Natural killer cell treated with Interleukin-12 subunit alpha and Interleukin-12 subunit beta and Interleukin-15 and Interleukin-18, amount 100 ng/mL, for 72 hours (primary cell): ENCODE data around the gene TNMD. TPM values are rescaled to one million over a fixed set of nuclear protein-coding genes. Genes with fewer than 3 reads are reported as not detected.
"Not testable (repeated sequence)": the region's sequence is repeated elsewhere in the genome, so short reads cannot be mapped to it uniquely, and the experiment has no call there.

Experiments used
- ATAC-seq, 2 donors: fragments of 150-1000 bp; cut with Tn5 transposase in 1 of 2; sonication (Bioruptor Pico), chemical (Tn5 transposase) in 1 of 2; 2 replicates each; pipeline ENCODE4 v1.10.0; 2021
- DNase-seq: peaks from one replicate; pipeline ENCODE4 v3.0.0; 2022; ENCODE audit warnings: low spot score
- H3K27ac Mint-ChIP-seq, 2 donors: 1 replicate in 1 of 2; 2 replicates in 1 of 2; pipeline ENCODE4 v1.8.0; 2022; ENCODE audit warnings: mixed read lengths in 2 of 2, mild to moderate bottlenecking in 1 of 2, moderate library complexity in 1 of 2
- H3K27me3 Mint-ChIP-seq, 2 donors: 1 replicate in 1 of 2; 2 replicates in 1 of 2; pipeline ENCODE4 v1.8.0; 2022; ENCODE audit warnings: mixed read lengths in 2 of 2
- H3K36me3 Mint-ChIP-seq: one replicate; pipeline ENCODE4 v1.8.0; 2022; ENCODE audit warnings: mixed read lengths
- H3K4me1 Mint-ChIP-seq, 2 donors: 1 replicate in 1 of 2; 2 replicates in 1 of 2; pipeline ENCODE4 v1.8.0; 2022; ENCODE audit warnings: low read depth in 2 of 2, mixed read lengths in 2 of 2, mild to moderate bottlenecking in 1 of 2
- H3K4me3 Mint-ChIP-seq: one replicate; pipeline ENCODE4 v1.8.0; 2022; ENCODE audit warnings: mixed read lengths
- H3K9me3 Mint-ChIP-seq: 2 replicates; pipeline ENCODE4 v1.8.0; 2022; ENCODE audit warnings: mixed read lengths
- total RNA-seq, 2 donors: library from RNA; stranded (reverse); gene quantifications; one replicate each; pipeline ENCODE4 v1.2.3, GENCODE V29; 2022

Gene TNMD
- total RNA-seq = not detected

DNA sequence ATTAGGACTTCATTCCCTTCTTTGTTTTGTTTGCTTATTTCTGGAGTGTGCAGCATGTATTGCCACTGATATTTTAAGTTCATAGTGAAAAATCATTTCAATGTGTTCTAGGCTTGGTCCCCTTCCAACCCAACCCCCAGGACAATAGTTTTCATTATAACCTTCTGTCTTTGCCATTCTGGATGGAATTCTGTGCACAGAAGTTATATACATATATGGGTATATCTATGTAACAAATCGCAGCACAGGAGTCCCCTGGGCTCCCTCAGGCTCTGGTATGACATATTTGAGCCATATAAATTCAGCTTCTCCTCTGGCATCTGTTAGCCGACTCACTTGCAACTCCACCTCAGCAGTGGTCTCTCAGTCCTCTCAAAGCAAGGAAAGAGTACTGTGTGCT is at the start of gene TNMD:
Gene TNMD (plus strand): TSS at position 326 of the 400 bp plus-strand sequence. CDS start 83 bp downstream, outside the sequence.
- Mint-ChIP-seq H3K9me3 (no peaks in the 10 kb centered on the region), H3K27ac (no peak within 1 kb of the TSS), H3K4me3 (no peak within 1 kb of the TSS), H3K36me3 (peaks cover 5% of the 10 kb centered on the region), H3K27me3 (peaks cover 26% of the 10 kb centered on the region in 2 donors), H3K4me1 (no peaks in the 10 kb centered on the region)
- DNase-seq = no peak
- ATAC-seq = no peak

DNA sequence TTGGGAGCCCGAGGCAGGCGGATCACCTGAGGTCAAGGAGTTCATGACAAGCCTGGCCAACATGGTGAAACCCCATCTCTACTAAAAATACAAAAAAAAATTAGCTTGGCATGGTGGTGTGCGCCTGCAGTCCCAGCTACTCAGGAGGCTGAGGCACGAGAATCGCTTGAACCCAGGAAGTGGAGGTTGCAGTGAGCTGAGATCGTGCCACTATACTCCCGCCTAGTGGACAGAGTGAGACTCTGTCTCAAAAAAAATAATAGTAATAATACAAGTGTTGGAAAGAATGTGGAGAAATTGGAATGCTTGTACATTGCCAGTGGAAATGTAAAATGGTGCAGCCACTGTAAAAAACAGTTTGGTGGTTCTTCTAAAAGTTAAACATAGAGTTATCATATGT is 19.2 kb upstream of the TNMD start:
- DNase-seq, H3K9me3 Mint-ChIP-seq, H3K36me3 Mint-ChIP-seq, H3K27ac Mint-ChIP-seq, ATAC-seq, H3K27me3 Mint-ChIP-seq, H3K4me3 Mint-ChIP-seq, H3K4me1 Mint-ChIP-seq: not testable (repeated sequence)

DNA sequence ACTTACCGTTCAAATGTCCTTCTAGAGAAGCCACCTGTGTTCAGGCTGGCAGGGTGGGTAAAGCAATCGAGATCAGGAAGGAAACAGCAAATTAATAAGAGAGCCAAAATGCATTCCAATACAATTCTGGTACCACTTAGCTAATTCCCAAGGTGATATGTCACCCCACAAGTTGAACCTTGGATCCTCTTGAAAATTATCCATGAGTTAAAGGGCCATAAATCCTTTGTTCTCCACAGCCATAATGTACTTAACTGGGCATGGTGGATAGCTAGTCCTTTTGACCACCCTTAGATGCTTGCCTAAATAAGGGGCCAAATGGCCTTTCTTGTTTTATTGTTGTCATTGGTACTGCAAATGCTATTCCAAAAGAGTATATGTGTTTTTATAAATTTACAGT is 2.0 kb downstream of the TNMD start:
- ATAC-seq (no peak), DNase-seq (no peak)
- H3K4me1 Mint-ChIP-seq = no peaks in the 10 kb centered on the region
- no peak overlapping the region for H3K4me3 Mint-ChIP-seq
- H3K27me3 Mint-ChIP-seq = peaks cover 20 to 25% of the 10 kb centered on the region in 2 donors
- no peak overlapping the region for H3K27ac Mint-ChIP-seq
- H3K9me3 Mint-ChIP-seq = no peaks in the 10 kb centered on the region
- peaks cover 5% of the 10 kb centered on the region for H3K36me3 Mint-ChIP-seq

DNA sequence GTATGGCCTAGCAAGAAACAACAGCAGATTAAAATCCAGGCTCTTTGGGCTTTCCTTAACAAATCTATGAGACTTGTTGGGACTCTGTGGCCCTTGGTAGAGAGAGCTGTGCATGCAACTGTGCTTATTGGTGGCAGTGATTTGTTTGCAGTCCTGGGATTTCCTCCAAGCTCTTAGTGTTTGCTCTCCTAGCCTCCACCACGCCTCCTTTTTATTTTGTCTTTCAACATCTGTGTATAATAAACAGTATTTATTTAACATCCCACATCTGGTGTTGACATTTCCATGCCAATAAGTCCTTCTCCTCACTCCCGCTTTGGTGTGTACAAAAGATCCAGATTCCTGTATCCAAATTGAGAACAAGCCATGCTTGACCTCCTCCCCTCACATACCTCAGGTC is 3.1 kb downstream of the TNMD start:
- Mint-ChIP-seq H3K27me3 (peaks cover 14 to 19% of the 10 kb centered on the region in 2 donors), H3K27ac (no peak overlapping the region), H3K4me1 (no peaks in the 10 kb centered on the region), H3K36me3 (peaks cover 3% of the 10 kb centered on the region), H3K4me3 (no peak overlapping the region), H3K9me3 (no peaks in the 10 kb centered on the region)
- DNase-seq (no peak), ATAC-seq (no peak)

DNA sequence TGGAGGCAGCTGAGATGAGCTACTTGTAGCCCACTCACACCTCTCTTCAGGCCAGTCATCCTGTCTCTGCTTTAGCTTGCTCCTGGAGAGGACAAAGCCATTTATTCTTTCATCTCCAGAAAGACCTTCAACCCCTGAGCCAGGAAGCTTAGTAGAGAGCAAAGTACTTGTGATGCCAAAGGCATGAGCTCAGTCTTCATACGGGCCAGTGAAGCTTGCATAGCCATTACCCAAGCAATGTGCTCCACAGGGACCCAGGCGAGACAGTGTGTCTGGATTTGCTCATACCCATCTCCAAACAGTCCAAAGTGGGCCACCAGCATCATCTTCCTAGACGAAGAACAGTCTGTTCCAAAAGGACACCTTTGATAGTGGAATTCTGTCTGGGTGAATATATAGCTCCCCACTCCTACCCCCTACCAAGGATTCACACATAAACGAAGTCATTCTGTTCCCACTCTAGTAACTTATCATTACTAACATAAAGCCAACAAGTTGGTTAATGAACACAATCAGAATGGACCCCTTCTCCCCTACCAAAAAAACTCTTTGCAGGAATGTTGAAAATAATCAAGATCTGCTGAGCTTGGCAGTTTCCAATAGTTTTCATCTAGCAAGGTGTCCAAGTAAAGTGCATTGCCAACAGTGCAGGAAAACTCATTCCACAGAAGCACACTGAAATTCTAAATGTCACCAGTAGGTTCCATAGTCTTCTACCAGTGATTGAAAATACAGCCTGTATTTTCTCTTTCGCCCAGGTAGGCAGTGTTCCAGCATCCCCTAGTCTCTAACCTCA is 6.7 kb downstream of the TNMD start:
- no peaks in the 10 kb centered on the region for H3K4me1 Mint-ChIP-seq
- H3K4me3 Mint-ChIP-seq = no peak overlapping the region
- H3K27ac Mint-ChIP-seq = no peak overlapping the region
- peaks cover 5 to 11% of the 10 kb centered on the region in 2 donors for H3K27me3 Mint-ChIP-seq
- no peaks in the 10 kb centered on the region for H3K9me3 Mint-ChIP-seq
- no peak for ATAC-seq
- no peak for DNase-seq
- H3K36me3 Mint-ChIP-seq = no peaks in the 10 kb centered on the region

DNA sequence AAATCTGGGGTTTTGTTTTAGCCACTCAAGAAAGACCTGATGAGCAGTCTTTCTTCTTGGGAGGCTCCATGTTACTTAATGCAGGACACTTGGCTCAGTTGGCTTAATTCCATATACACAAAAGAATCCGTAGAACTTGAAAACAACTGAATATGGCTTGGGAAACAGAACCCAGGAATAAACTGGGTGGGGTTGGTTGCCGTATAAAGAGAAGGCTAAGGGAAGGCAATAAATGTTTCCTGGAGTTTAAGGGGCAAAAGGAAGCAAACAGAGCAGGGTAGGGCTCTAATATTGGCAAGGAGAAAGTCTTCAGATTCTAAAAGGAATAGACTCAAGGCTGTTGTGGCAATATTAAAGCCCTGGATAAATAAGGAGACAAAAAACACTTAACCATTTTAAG is 8.4 kb downstream of the TNMD start:
- DNase-seq (no peak), ATAC-seq (no peak)
- no peak overlapping the region for H3K27ac Mint-ChIP-seq
- H3K9me3 Mint-ChIP-seq = no peaks in the 10 kb centered on the region
- H3K4me1 Mint-ChIP-seq = no peaks in the 10 kb centered on the region
- H3K4me3 Mint-ChIP-seq = no peak overlapping the region
- H3K27me3 Mint-ChIP-seq = peaks cover 3 to 12% of the 10 kb centered on the region in 2 donors
- no peaks in the 10 kb centered on the region for H3K36me3 Mint-ChIP-seq

DNA sequence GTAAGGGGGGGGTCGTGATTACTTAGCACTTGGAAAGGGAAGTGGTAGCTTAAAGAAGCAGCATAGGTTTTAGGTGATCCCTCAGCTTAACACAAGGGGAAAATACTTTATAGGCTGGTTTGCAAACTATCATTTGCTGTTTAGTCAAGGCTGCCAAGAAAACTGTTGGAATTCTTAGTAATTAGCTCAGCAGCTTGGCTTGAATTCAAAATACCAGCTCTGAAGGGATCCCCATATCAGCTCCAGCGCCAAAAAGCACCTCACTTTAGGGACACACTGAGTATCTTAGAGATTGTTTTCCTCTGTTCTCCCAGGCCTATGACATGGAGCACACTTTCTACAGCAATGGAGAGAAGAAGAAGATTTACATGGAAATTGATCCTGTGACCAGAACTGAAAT is 8.8 kb downstream of the TNMD start:
- Mint-ChIP-seq H3K36me3 (no peaks in the 10 kb centered on the region), H3K27me3 (peaks cover 0 to 11% of the 10 kb centered on the region in 2 donors), H3K27ac (no peak overlapping the region), H3K4me1 (no peaks in the 10 kb centered on the region), H3K4me3 (no peak overlapping the region), H3K9me3 (no peaks in the 10 kb centered on the region)
- DNase-seq (no peak), ATAC-seq (no peak)

DNA sequence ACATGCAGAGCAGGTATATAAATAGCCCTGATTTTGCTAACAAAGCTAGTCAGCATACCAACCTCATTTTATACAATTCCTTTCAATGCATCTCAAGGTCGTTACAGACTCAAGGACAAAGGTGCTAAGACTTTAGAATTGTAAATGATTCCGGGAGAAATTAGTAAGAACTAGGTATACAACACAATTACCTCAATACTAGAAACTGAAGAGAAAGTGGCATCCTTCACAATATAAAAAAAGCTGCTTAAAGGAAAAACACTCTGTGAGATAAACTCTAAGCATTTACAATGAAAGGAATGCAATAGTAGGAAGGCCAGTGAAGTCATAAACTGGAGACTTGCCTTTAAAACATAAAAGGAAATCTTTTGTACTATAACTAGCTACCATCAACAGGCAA is 11.9 kb downstream of the TNMD start:
- H3K4me1 Mint-ChIP-seq = no peaks in the 10 kb centered on the region
- H3K36me3 Mint-ChIP-seq = no peaks in the 10 kb centered on the region
- DNase-seq (no peak), ATAC-seq (no peak)
- peaks cover 0 to 19% of the 10 kb centered on the region in 2 donors for H3K27me3 Mint-ChIP-seq
- no peaks in the 10 kb centered on the region for H3K9me3 Mint-ChIP-seq
- H3K4me3 Mint-ChIP-seq = no peak overlapping the region
- no peak overlapping the region for H3K27ac Mint-ChIP-seq

DNA sequence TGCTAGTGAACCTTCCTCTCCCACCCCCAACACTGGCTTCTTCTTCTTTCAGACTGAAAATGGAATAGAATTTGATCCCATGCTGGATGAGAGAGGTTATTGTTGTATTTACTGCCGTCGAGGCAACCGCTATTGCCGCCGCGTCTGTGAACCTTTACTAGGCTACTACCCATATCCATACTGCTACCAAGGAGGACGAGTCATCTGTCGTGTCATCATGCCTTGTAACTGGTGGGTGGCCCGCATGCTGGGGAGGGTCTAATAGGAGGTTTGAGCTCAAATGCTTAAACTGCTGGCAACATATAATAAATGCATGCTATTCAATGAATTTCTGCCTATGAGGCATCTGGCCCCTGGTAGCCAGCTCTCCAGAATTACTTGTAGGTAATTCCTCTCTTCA is 14.7 kb downstream of the TNMD start:
- no peaks in the 10 kb centered on the region for H3K9me3 Mint-ChIP-seq
- peaks cover 0 to 21% of the 10 kb centered on the region in 2 donors for H3K27me3 Mint-ChIP-seq
- H3K27ac Mint-ChIP-seq = no peak overlapping the region
- H3K4me1 Mint-ChIP-seq = no peaks in the 10 kb centered on the region
- no peak overlapping the region for H3K4me3 Mint-ChIP-seq
- DNase-seq (no peak), ATAC-seq (no peak)
- H3K36me3 Mint-ChIP-seq = no peaks in the 10 kb centered on the region

DNA sequence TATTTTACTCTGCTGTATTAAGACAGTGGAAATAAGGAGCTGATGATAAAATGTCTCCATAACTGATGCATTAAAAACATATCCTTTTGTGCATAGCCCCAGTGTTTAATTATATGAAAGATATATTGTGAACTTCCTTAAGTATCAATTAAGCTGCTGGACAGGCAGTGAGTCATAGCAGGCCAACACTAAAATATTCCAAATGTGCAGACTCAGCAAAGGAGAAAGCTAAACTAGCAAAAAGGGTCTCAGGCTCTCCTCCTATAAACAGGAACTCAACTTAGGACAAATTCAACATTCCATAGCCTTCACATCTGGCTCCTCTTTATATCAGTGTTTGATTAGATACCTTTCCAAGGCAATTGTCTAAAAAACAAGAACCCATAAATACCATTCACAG is 15.6 kb downstream of the TNMD start:
- no peak for DNase-seq
- H3K27me3 Mint-ChIP-seq = peaks cover 0 to 24% of the 10 kb centered on the region in 2 donors
- ATAC-seq = no peak
- no peaks in the 10 kb centered on the region for H3K4me1 Mint-ChIP-seq
- no peak overlapping the region for H3K27ac Mint-ChIP-seq
- no peak overlapping the region for H3K4me3 Mint-ChIP-seq
- no peaks in the 10 kb centered on the region for H3K9me3 Mint-ChIP-seq
- no peaks in the 10 kb centered on the region for H3K36me3 Mint-ChIP-seq

DNA sequence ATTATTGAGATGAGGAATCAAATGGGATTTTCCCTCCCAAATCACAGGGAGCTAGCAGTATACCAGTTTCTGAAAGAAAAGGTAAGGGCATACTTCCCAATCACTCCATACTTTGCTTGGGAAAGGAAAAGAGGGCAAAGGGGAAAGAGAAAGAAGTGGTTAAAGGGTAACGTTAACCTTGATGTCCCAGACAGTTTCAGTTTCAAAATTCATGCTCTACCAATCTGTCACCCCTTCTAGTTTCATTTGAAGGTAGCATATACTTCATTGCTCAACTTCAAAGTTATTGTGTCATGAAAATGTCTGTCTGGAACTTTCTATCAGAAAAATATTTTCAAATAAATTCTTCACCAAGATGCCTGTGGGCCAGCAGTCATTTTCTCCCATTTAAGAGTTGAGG is 16.0 kb downstream of the TNMD start:
- ATAC-seq (no peak), DNase-seq (no peak)
- no peak overlapping the region for H3K27ac Mint-ChIP-seq
- H3K4me3 Mint-ChIP-seq = no peak overlapping the region
- no peaks in the 10 kb centered on the region for H3K4me1 Mint-ChIP-seq
- H3K9me3 Mint-ChIP-seq = no peaks in the 10 kb centered on the region
- no peaks in the 10 kb centered on the region for H3K36me3 Mint-ChIP-seq
- peaks cover 0 to 21% of the 10 kb centered on the region in 2 donors for H3K27me3 Mint-ChIP-seq

DNA sequence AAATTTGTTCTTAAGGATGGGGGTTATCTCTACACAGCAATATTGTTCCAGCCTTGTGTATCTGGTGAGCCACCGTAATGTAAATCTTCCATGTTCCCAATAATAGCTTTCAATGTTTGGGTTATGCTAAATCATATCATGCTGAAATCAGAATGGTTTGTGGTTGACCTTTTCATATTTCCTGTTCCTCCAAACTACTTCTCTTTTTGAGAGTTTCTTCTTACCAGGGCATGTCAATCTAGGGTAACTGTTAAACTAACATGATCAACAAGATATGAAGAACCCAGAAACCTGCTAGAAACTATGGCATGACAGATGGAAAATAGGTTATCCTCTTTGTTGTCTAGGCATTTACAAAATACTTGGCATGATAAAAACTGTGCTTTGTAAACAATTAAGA is 22.0 kb downstream of the TNMD start:
- no peaks in the 10 kb centered on the region for H3K9me3 Mint-ChIP-seq
- H3K27ac Mint-ChIP-seq = no peak overlapping the region
- no peak for DNase-seq
- peaks cover 0 to 15% of the 10 kb centered on the region in 2 donors for H3K27me3 Mint-ChIP-seq
- ATAC-seq = no peak
- H3K4me3 Mint-ChIP-seq = no peak overlapping the region
- no peaks in the 10 kb centered on the region for H3K36me3 Mint-ChIP-seq
- H3K4me1 Mint-ChIP-seq = no peaks in the 10 kb centered on the region

DNA sequence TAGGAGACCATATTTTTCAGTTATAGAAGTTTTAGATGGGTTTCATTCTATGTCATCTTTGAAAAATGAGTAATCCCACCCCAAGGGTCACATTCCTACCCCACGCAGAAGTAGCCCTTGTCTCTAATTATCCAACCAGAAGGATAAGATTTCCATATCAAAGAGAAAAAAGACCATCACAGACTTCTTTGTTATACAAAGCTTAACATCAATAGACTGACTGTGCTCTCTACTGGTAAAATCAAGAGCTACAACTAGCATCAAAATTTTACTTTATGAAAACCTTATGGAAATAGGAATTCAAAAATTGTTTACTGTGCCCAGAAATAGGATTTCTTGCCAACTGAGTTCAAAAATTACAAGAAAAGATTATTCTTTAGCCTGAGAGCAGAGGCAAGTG is 24.9 kb downstream of the TNMD start:
- Mint-ChIP-seq H3K27me3 (peaks cover 9 to 10% of the 10 kb centered on the region in 2 donors), H3K9me3 (no peaks in the 10 kb centered on the region), H3K4me1 (no peaks in the 10 kb centered on the region), H3K27ac (no peak overlapping the region), H3K36me3 (no peaks in the 10 kb centered on the region), H3K4me3 (no peak overlapping the region)
- no peak for DNase-seq
- no peak for ATAC-seq

DNA sequence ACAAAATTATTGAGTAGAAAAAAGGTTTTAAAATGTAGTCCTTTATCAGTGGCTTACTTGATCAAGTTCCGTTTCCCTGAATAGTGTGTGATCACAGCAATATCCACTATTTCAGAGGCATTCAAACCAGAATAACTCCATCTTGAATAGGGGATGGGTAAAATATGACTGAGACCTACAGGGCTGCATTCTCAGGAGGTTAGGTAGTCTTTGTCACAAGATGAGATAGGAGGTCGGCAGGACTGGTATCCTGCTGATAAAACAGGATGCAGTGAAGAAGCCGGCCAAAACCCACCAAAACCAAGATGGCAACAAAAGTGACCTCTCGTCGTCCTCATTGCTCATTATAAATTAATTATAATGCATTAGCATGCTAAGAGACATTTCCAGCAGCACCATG is 27.2 kb downstream of the TNMD start:
- DNase-seq = no peak
- no peak overlapping the region for H3K27ac Mint-ChIP-seq
- no peaks in the 10 kb centered on the region for H3K4me1 Mint-ChIP-seq

DNA sequence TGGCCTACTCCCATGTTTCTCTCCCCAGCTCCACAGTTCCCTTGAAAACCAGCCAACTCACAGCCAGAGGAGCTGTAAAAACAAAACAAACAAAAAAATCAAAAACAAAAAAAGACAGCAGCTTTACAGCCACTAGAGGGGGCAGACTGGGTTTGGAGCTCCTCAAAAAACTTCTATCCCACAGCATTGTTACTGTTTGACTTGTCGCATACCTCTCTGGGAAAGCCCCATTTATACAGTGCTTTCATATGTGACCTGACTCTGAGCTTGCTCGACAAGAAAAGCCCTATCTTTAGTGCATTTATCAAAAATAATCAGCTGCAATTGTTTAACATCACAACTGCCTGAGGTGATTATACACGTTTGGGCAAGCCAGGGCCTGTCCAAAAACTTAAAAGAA is 30.3 kb downstream of the TNMD start:
- DNase-seq (no peak), ATAC-seq (no peak)
- Mint-ChIP-seq H3K4me3 (no peak overlapping the region), H3K4me1 (no peaks in the 10 kb centered on the region), H3K9me3 (no peaks in the 10 kb centered on the region), H3K27me3 (peaks cover 11 to 16% of the 10 kb centered on the region in 2 donors), H3K36me3 (no peaks in the 10 kb centered on the region), H3K27ac (no peak overlapping the region)

More for the DNA sequence above, 27.2 kb downstream of the TNMD start:
- Mint-ChIP-seq H3K9me3 (no peaks in the 10 kb centered on the region), H3K27me3 (peaks cover 9 to 16% of the 10 kb centered on the region in 2 donors), H3K36me3 (no peaks in the 10 kb centered on the region), H3K4me3 (no peak overlapping the region)
- ATAC-seq = no peak
